B cell (primary cell): ENCODE data around the gene PPM1J. TPM values are rescaled to one million over a fixed set of nuclear protein-coding genes. Genes with fewer than 3 reads are reported as not detected.

ENCODE experiments used
- ATAC-seq: fragments of 200-7000 bp; cut with Tn5 transposase; one replicate; pipeline ENCODE4 v1.10.0; 2021; ENCODE audit warnings: low read depth, mild to moderate bottlenecking, moderate number of reproducible peaks, moderate library complexity
- CTCF ChIA-PET: fragments of 350-600 bp; sonication (Branson Sonifier 250); formaldehyde crosslinking; loops from one replicate; lab custom pipeline; 2021; ENCODE audit warnings: antibody characterized with exemption, inconsistent platforms; lab: Charles Lee
- POLR2A ChIA-PET: fragments of 350-600 bp; sonication (Branson Sonifier 250); formaldehyde crosslinking; loops from one replicate; lab custom pipeline; 2021; ENCODE audit warnings: antibody characterized with exemption; lab: Charles Lee
- DNase-seq: peaks from one replicate; pipeline ENCODE4 v3.0.0; 2013
- H2AFZ ChIP-seq: 2 replicates; pipeline ENCODE4 v1.6.1; 2012; ENCODE audit warnings: mild to moderate bottlenecking, low read depth, low read length; ENCODE audit not compliant: insufficient read depth, poor library complexity, severe bottlenecking
- H3K27ac ChIP-seq, 2 donors: 1 replicate in 1 of 2; 2 replicates in 1 of 2; pipeline ENCODE4 v1.5.1; 2012 to 2013; ENCODE audit warnings: low read length in 2 of 2, mild to moderate bottlenecking in 2 of 2, moderate library complexity in 1 of 2
- H3K27me3 ChIP-seq, 4 experiments: fragments of 200-600 bp in 1 of 4; sonication (generic) in 1 of 4; replicated peaks in 1 of 4; 1 replicate in 2 of 4; 2 replicates in 2 of 4; pipeline versions ENCODE4 v1.6.1 to v1.7.0; 2013 to 2016; ENCODE audit warnings: low read length in 3 of 4, mild to moderate bottlenecking in 2 of 4, mixed read lengths in 1 of 4, moderate library complexity in 1 of 4; ENCODE audit not compliant: insufficient read depth in 4 of 4, control insufficient read depth in 3 of 4; ENCODE audit errors: control extremely low read depth in 1 of 4
- H3K36me3 ChIP-seq, 2 experiments: replicated peaks in 1 of 2; 1 replicate in 1 of 2; 2 replicates in 1 of 2; pipeline versions ENCODE4 v1.6.1 to v1.7.1; 2013; ENCODE audit warnings: low read length in 1 of 2; ENCODE audit not compliant: insufficient read depth in 2 of 2, control insufficient read depth in 1 of 2; ENCODE audit errors: control extremely low read depth in 1 of 2, extremely low read depth in 1 of 2
- H3K4me1 ChIP-seq, 2 donors: fragments of 200-600 bp in 1 of 2; sonication (generic) in 1 of 2; 1 replicate in 1 of 2; 2 replicates in 1 of 2; pipeline versions ENCODE4 v1.5.1 to v1.6.1; 2013 to 2017; ENCODE audit warnings: low read length in 2 of 2; ENCODE audit not compliant: control insufficient read depth in 2 of 2, insufficient read depth in 2 of 2
- H3K4me2 ChIP-seq: replicated peaks from 2 replicates; pipeline ENCODE3; 2012; ENCODE audit warnings: mild to moderate bottlenecking, low read depth, low read length; ENCODE audit not compliant: poor library complexity, severe bottlenecking
- H3K4me3 ChIP-seq, 5 experiments: fragments of 200-600 bp in 1 of 5; sonication (generic) in 1 of 5; 1 replicate in 3 of 5; 2 replicates in 2 of 5; pipeline versions ENCODE4 v1.5.1 to v1.7.0; 2011 to 2016; ENCODE audit warnings: low read length in 4 of 5, mild to moderate bottlenecking in 4 of 5, low read depth in 2 of 5, control low read depth in 1 of 5, moderate library complexity in 1 of 5; ENCODE audit not compliant: insufficient read depth in 1 of 5; ENCODE audit errors: control extremely low read depth in 1 of 5, extremely low read depth in 1 of 5
- H3K79me2 ChIP-seq: fragments of 200-600 bp; sonication (generic); one replicate; pipeline ENCODE4 v1.6.0; 2016; ENCODE audit warnings: low read length; ENCODE audit not compliant: control insufficient read depth, insufficient read depth
- H3K9ac ChIP-seq: fragments of 200-600 bp; sonication (generic); 2 replicates; pipeline ENCODE4 v1.6.1; 2017; ENCODE audit warnings: mild to moderate bottlenecking, low read length, moderate library complexity
- H3K9me3 ChIP-seq, 3 donors: one replicate each; pipeline versions ENCODE4 v1.6.1 to v1.7.1; 2013; ENCODE audit warnings: low read length in 2 of 3; ENCODE audit not compliant: control insufficient read depth in 2 of 3, insufficient read depth in 1 of 3; ENCODE audit errors: control extremely low read depth in 1 of 3
- H4K20me1 ChIP-seq: 2 replicates; pipeline ENCODE4 v1.6.0; 2012; ENCODE audit warnings: mild to moderate bottlenecking, low read length; ENCODE audit not compliant: insufficient read depth, control insufficient read depth, poor library complexity, severe bottlenecking
- H3K27ac Mint-ChIP-seq: one replicate; pipeline ENCODE4 v1.8.0; 2021; ENCODE audit warnings: mixed read lengths
- H3K27me3 Mint-ChIP-seq: one replicate; pipeline ENCODE4 v1.8.0; 2021; ENCODE audit warnings: mixed read lengths
- H3K4me1 Mint-ChIP-seq: one replicate; pipeline ENCODE4 v1.8.0; 2021; ENCODE audit warnings: mixed read lengths
- H3K4me3 Mint-ChIP-seq: one replicate; pipeline ENCODE4 v1.8.0; 2021; ENCODE audit warnings: mixed read lengths
- H3K9me3 Mint-ChIP-seq: one replicate; pipeline ENCODE4 v1.8.0; 2022; ENCODE audit warnings: mixed read lengths; ENCODE audit not compliant: insufficient read depth
- CTCF ChIP-seq: fragments of 200-600 bp; IDR thresholded peaks from one replicate; pipeline ENCODE4 v1.8.0; 2022; ENCODE audit warnings: antibody characterized with exemption, mild to moderate bottlenecking
- EZH2 ChIP-seq: IDR thresholded peaks from 2 replicates; pipeline ENCODE4 v1.6.1; 2012; ENCODE audit warnings: borderline replicate concordance, low read depth, mild to moderate bottlenecking, moderate library complexity, low read length; ENCODE audit not compliant: insufficient read depth, poor library complexity, severe bottlenecking
- WGBS: methylation state at CpG from one replicate; pipeline ENCODE4 v1.1.5; 2013; ENCODE audit warnings: missing lambda C conversion rate; ENCODE audit not compliant: insufficient coverage; 5-methylcytosine and 5-hydroxymethylcytosine counted together
- intact Hi-C: fragments of 100-400 bp; cut with micrococcal nuclease; formaldehyde crosslinking; loops from one replicate; pipeline ENCODE4 v1.10.0; 2022
- polyA plus RNA-seq: library from polyadenylated mRNA; depleted of rRNA; stranded (reverse); fragments of >200 nt; gene quantifications from 2 replicates; pipeline ENCODE4 v1.2.3, GENCODE V29; 2012
- total RNA-seq, 2 donors: library from RNA; stranded (reverse); fragments of 120-200 nt in 1 of 2; gene quantifications; 1 replicate in 1 of 2; 2 replicates in 1 of 2; pipeline versions ENCODE4 v1.2.3 to v1.2.4, GENCODE V29; 2013 to 2022

The PPM1J gene
- total and polyA plus RNA-seq, 2 donors (not counting 1 experiment from before 2014, with no cell fraction given) = 2.1 to 7.5 TPM

GRCh38 chr1:112744009-112744578 lies 29.0 kb upstream of the PPM1J start:
- WGBS = 13% methylated on average over 58 of the region's 58 CpGs
- H2AFZ ChIP-seq = peak overlapping the region; percentile 60
- peaks cover 0 to 31% (median 12%) of the 10 kb centered on the region in 4 experiments for H3K27me3 ChIP-seq
- ChIA-PET POLR2A (no interaction called here), CTCF (interaction anchor here (0.9 kb wide), 1 partner anchor 25 kb away, joined by 4 read pairs; no protein-coding TSS in a partner anchor)
- intact Hi-C loops = no loop called here
- peak overlapping the region; percentile 65 for H3K4me2 ChIP-seq
- TF ChIP-seq CTCF (no peak), EZH2 (no peak)
- H3K4me1 ChIP-seq = peaks cover 8 to 10% of the 10 kb centered on the region in 2 donors
- Mint-ChIP-seq H3K4me1 (peaks cover 6% of the 10 kb centered on the region), H3K4me3 (no peak overlapping the region), H3K27ac (no peak overlapping the region), H3K27me3 (peaks cover 58% of the 10 kb centered on the region), H3K9me3 (no peaks in the 10 kb centered on the region)
- DNase-seq (no peak), ATAC-seq (no peak)
- no peaks in the 10 kb centered on the region for H3K79me2 ChIP-seq
- H3K36me3 ChIP-seq = no peaks in the 10 kb centered on the region
- peaks cover 0 to 25% (median 0%) of the 10 kb centered on the region in 3 donors for H3K9me3 ChIP-seq
- peak overlapping the region; percentile 6 for H3K9ac ChIP-seq
- H3K27ac ChIP-seq = no peak overlapping the region
- H4K20me1 ChIP-seq = no peaks in the 10 kb centered on the region
- peak overlapping the region in 2 of 5 experiments; percentile 23 to 27 for H3K4me3 ChIP-seq
